Epithelial cell of esophagus (primary cell): ENCODE data around the gene ACOT9.
"Not testable (repeated sequence)": the region's sequence is repeated elsewhere in the genome, so short reads cannot be mapped to it uniquely, and the experiment has no call there.

Experiments
- DNase-seq: peaks from one replicate; pipeline ENCODE4 v3.0.0; 2010; ENCODE audit warnings: low read depth
- H3K4me3 ChIP-seq: 2 replicates; pipeline ENCODE4 v1.5.1; 2011; ENCODE audit warnings: mild to moderate bottlenecking, low read length, control low read depth
- TF ChIP-seq, protein P1 (sequence below): IDR thresholded peaks from 2 replicates; pipeline ENCODE4 v1.5.1; 2011; ENCODE audit warnings: low read depth, mild to moderate bottlenecking, low read length, control low read depth, inconsistent platforms; ENCODE audit not compliant: insufficient read depth; ENCODE audit errors: missing control alignments

Gene ACOT9

DNA sequence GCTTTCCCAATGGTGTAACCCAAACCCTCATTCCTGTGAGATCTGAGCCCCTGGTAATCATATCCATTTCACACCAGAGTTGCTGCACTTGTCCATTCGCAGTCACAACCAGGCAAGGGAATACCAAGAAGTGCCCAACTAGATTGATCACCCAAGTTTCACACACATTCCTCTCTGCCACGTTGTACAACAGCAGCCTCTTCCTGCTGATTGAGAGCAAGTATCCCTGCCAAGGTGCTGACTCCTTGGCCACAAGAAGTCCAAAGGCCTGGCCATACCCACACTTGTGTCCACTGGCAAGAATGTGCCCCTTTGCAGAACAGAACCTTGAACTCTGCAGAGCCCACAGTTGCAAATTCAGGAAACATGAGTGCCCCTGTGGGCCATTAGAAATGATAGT lies 6.5 kb upstream of the ACOT9 start:
- H3K4me3 ChIP-seq, result no peak overlapping the region
- TF ChIP-seq, protein P1, sequence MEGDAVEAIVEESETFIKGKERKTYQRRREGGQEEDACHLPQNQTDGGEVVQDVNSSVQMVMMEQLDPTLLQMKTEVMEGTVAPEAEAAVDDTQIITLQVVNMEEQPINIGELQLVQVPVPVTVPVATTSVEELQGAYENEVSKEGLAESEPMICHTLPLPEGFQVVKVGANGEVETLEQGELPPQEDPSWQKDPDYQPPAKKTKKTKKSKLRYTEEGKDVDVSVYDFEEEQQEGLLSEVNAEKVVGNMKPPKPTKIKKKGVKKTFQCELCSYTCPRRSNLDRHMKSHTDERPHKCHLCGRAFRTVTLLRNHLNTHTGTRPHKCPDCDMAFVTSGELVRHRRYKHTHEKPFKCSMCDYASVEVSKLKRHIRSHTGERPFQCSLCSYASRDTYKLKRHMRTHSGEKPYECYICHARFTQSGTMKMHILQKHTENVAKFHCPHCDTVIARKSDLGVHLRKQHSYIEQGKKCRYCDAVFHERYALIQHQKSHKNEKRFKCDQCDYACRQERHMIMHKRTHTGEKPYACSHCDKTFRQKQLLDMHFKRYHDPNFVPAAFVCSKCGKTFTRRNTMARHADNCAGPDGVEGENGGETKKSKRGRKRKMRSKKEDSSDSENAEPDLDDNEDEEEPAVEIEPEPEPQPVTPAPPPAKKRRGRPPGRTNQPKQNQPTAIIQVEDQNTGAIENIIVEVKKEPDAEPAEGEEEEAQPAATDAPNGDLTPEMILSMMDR, result no peak
- no peak for DNase-seq

DNA sequence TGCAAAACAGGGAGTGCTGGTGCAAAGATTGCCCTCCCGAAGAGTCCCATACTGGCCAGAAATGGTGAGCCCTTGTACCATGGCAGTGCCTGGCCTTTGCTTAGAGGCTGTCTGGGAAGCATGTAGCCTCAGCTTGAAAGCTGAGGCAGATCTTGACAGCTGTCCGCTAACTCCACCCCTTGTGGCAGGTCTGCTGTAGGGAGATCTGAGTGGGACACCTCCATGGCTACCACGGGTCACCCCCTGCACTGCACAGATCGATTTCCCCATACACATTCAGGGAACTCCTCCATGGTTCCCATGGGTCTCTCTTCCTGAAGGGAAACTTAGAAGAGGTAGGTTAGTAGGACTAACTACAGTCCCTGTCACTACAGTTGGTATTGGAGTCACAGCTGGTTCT lies 6.1 kb upstream of the ACOT9 start:
- no peak overlapping the region for H3K4me3 ChIP-seq
- DNase-seq, result no peak
- TF ChIP-seq, protein P1, result no peak

DNA sequence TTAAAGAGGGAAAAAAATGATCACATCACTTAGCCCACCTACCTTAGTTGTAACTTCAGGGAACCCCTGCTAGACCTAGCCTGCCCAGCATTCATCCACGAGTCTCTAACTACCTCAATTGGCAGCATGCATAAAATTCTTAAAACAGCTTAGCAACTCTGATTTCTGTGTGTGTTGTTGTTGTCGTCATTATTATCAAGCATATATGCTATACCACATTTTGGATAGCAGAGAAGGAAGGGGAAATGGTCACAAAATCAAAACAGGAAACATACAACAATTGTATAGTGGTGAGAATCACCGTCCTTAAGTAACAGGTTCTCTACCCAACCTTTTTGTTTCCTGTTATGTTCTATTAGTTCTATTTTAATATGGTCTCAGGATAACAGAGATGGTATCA lies 2.7 kb upstream of the ACOT9 start:
- TF ChIP-seq, protein P1, result no peak
- H3K4me3 ChIP-seq, result no peak overlapping the region
- DNase-seq, result no peak

DNA sequence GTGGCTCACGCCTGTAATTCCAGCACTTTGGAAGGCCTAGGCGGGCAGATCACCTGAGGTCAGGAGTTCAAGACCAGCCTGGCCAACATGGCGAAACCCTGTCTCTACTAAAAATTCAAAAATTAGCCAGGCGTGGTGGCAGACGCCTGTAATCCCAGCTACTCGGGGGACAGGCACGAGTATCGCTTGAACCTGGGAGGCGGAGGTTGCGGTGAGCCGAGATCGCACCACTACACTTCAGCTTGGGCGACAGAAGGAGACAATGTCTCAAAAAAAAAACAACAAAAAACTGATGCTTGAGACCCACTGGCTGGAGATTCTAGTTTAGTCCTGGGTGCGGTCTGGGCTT lies 521 bp upstream of the ACOT9 start:
- not testable (repeated sequence) for DNase-seq
- H3K4me3 ChIP-seq, result peak overlapping the region; percentile 62

DNA sequence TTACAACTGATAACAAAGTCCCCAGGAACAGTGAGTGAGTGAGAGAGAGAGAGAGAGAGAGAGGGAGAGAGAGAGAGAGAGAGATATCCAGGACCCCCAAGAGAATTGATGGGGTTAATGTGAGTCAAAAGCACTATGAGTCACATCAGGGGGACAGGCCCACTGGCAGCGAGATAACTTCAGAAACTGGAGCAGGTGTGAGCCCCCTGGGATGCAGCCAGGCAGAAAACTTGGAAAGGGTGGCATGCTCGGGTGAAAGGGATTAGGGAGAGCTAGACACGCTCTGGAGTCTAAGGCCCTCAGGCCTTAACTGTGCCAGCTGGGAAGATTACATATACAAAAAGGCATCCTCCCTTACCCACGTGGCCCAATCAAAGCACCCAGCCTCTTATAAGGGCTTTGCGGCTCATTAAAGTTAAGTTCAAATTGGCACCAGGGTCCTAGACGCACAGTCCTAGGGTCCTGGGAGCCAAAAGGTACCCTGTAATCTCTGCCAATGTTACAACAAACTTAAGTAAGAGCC lies 841 bp downstream of the ACOT9 start:
- TF ChIP-seq, protein P1, result no peak
- H3K4me3 ChIP-seq, result peak overlapping the region; percentile 62
- DNase-seq, result peak; percentile 82

DNA sequence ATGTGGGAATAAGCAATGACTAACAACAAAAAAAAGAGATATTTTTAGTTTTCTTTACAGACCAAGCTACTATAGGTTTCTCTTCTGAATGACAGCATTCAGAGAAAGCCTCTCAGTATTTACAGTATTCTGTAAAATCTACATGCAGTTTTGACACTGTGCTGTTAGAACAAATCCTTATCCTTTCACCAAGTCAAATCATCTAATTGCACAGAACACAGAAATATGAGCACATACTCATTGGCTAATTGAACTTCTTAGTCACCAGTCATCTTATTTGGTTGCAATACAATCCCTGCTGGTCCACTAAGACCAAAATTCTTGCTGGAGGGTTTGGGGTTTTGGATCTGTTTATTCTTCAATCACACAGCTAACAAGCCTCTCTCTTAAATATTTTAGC lies 5.7 kb downstream of the ACOT9 start:
- peak; percentile 38 for DNase-seq
- TF ChIP-seq, protein P1, result no peak
- no peak overlapping the region for H3K4me3 ChIP-seq

DNA sequence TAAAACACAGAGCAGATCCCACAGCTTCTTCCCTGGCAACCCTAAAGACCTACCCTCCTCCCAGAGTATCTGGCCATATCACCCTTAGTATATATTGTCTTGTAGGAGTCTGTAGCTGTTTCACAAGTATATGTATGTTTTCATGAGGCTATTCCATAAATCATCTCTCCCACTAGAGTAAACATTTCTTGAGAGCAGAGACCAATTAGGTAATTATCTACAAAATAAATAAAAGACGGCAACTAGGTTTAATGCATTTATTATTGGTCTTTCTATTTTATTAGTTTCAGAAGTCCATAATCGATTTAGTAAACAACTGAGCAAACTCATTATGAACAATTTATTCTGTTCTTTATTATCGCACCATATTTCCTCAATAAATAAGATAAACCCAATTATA lies 7.0 kb downstream of the ACOT9 start:
- TF ChIP-seq, protein P1, result no peak
- DNase-seq, result no peak
- H3K4me3 ChIP-seq, result no peak overlapping the region

DNA sequence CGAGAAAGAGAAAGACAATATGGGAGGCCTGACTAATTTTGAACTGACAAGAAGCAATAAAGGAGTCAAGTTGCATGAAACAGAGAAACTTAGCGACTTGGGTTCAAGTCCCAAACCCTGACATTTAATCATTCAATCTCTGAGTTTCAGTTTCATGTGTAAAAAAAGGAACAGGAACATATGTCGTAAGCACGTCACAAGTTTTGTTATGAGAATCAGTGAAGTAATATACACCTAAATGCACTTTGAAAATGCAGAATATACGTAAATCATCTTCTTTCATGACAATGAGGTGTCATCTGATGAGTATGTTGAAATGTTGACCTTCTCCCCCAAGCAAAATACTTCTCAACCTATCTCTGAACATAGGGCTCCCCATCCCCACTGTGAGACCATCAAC lies 10.4 kb downstream of the ACOT9 start:
- TF ChIP-seq, protein P1, result no peak
- H3K4me3 ChIP-seq, result no peak overlapping the region
- DNase-seq, result no peak
